ENCODE results near the gene SLC51B.
"Not testable (repeated sequence)": the region's sequence is repeated elsewhere in the genome, so short reads cannot be mapped to it uniquely, and the experiment has no call there.

The SLC51B gene

DNA sequence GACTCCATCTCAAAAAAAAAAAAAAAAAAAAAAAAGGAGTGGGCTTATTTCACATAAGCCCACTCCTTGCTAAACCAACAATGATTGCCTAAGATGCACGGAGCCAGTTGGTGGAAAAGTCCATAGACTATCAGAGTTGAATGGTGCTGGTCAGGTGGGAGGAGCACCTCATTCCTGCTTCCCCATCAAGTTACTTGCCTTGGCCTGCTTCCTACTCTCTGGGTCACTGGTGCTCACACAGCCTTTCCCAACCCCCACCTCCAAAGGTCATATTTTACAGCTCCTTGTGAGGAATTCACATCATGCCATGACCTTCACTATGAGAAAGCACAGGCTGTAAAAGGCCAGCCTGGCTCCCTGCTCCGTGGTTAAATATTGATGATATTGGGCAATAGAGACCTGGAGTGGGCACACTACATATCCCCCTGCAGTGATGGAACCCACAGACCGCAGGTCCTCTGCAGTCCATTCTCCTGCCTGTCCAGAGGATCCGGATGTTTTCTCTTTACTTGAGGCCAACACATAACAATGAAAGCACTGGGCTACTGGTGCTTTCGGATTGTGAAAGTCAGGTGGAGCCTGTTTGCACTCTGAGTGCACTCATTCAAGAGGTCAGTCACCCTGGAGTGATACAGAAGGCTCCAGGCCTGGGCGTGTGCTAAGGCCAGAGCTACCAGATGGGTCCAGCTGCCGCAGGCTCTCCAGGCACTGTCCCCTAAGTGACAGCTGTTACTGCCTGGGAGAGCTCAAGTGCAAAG lies at the start of gene SLC51B:
Gene SLC51B (plus strand): TSS at position 664 of the 758 bp plus-strand sequence. CDS start 4,618 bp downstream, outside the sequence.
- no peak within 1 kb of the TSS for H3K4me3 Mint-ChIP-seq
- peaks cover 8% of the 10 kb centered on the region for H3K4me1 Mint-ChIP-seq

DNA sequence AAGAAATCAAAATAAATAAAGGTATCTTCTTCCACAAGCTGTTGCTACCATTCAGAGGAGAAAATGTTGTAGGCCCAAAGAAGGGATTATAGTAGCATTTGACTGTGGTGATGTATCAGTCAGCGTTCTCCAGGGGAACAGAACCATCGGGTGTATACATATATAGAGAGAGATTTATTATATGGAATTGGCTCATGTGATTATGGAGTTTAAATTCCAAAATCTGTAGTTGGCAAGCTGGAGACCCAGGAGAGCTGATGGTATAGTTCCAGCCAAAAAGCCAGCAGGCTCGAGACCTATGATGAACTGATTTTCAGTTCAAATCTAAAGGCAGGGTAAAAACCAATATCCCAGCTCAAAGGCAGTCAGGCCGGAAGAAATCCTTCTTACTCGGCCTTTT lies 48.1 kb upstream of the SLC51B start:
- peaks cover 3% of the 10 kb centered on the region for H3K4me1 Mint-ChIP-seq
- no peak overlapping the region for H3K4me3 Mint-ChIP-seq
- no peaks in the 10 kb centered on the region for H3K36me3 Mint-ChIP-seq
- H3K9me3 Mint-ChIP-seq = no peaks in the 10 kb centered on the region
- no peaks in the 10 kb centered on the region for H3K27me3 Mint-ChIP-seq
- H3K27ac Mint-ChIP-seq = no peak overlapping the region

More for the DNA sequence above, at the start of gene SLC51B:
- Mint-ChIP-seq H3K36me3 (no peaks in the 10 kb centered on the region), H3K9me3 (no peaks in the 10 kb centered on the region), H3K27ac (no peak within 1 kb of the TSS), H3K27me3 (no peaks in the 10 kb centered on the region)

- no peak overlapping the region for H3K4me3 Mint-ChIP-seq
- H3K27ac Mint-ChIP-seq = no peak overlapping the region
- H3K36me3 Mint-ChIP-seq = no peaks in the 10 kb centered on the region
- no peaks in the 10 kb centered on the region for H3K27me3 Mint-ChIP-seq
- H3K4me1 Mint-ChIP-seq = peaks cover 3% of the 10 kb centered on the region
- no peaks in the 10 kb centered on the region for H3K9me3 Mint-ChIP-seq
These were observed 47.3 kb upstream of the SLC51B start for GRCh38 chr15:64997745-64998375.

DNA sequence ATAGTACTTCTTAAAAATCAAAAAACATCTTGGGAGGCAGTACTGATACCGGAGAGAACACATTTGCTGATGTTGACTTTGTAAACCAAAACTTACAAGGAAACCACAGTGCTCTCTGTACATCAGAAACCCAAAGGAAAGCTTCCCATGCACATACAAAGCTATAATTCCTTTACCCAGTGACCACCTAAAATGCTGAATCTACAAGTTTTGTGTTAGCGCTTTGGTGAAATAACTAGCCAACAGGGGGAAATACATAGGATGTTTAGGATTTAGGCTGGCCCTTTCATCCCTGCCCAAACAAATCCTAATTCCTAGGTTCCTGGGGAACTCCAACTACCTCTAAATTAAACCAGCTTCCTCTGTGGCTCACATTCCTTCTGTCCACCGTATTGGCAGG lies 40.2 kb upstream of the SLC51B start:
- Mint-ChIP-seq H3K4me1 (no peaks in the 10 kb centered on the region), H3K27ac (no peak overlapping the region), H3K9me3 (no peaks in the 10 kb centered on the region), H3K4me3 (no peak overlapping the region), H3K27me3 (no peaks in the 10 kb centered on the region), H3K36me3 (peaks cover 2% of the 10 kb centered on the region)

DNA sequence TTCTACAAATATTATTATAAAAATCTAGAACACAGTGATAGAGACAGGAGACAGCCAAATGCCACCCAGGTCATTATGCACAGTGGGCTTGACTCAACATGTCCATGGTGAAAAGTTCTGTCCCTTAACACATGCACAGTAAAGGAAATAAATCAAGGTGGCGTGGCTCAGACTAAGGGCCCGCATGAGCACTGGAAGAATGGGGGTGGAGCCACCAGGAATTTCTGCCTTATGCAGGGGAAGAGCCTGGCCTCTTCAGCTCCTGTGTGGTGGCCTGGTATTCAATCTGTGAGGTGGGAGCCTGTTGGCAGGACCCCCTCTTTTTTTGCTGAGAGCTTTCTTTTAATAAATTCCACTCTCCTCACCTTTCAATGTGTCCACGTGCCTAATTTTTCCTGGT lies 38.3 kb upstream of the SLC51B start:
- no peak overlapping the region for H3K4me3 Mint-ChIP-seq
- no peaks in the 10 kb centered on the region for H3K4me1 Mint-ChIP-seq
- H3K36me3 Mint-ChIP-seq = peaks cover 3% of the 10 kb centered on the region
- H3K9me3 Mint-ChIP-seq = no peaks in the 10 kb centered on the region
- no peak overlapping the region for H3K27ac Mint-ChIP-seq
- no peaks in the 10 kb centered on the region for H3K27me3 Mint-ChIP-seq

DNA sequence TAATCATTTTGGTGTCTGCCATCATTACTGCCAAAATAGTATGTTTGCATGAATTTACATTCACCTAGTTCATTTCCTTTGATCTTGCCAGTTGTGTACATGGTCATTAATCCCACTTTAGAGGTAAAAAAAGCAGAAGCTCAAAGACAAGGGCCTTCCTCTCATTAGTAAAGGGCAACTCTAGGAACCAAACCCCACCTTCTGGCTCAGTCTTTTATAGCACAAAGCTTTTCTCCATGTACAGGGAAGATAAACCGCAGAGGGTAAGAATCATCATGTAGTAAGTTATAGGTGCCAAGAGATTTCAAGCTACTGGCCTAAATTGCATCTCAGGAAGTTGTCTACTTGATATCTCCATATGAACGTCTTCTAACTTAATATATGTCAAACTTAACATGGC lies 36.2 kb upstream of the SLC51B start:
- no peak overlapping the region for H3K4me3 Mint-ChIP-seq
- peaks cover 14% of the 10 kb centered on the region for H3K36me3 Mint-ChIP-seq
- H3K9me3 Mint-ChIP-seq = no peaks in the 10 kb centered on the region
- H3K4me1 Mint-ChIP-seq = no peaks in the 10 kb centered on the region
- H3K27ac Mint-ChIP-seq = no peak overlapping the region
- no peaks in the 10 kb centered on the region for H3K27me3 Mint-ChIP-seq

GRCh38 chr15:65011198-65011597 lies 34.0 kb upstream of the SLC51B start:
- H3K9me3 Mint-ChIP-seq, H3K27me3 Mint-ChIP-seq, H3K27ac Mint-ChIP-seq, H3K4me1 Mint-ChIP-seq, H3K4me3 Mint-ChIP-seq: not testable (repeated sequence)
- H3K36me3 Mint-ChIP-seq = peaks cover 24% of the 10 kb centered on the region

DNA sequence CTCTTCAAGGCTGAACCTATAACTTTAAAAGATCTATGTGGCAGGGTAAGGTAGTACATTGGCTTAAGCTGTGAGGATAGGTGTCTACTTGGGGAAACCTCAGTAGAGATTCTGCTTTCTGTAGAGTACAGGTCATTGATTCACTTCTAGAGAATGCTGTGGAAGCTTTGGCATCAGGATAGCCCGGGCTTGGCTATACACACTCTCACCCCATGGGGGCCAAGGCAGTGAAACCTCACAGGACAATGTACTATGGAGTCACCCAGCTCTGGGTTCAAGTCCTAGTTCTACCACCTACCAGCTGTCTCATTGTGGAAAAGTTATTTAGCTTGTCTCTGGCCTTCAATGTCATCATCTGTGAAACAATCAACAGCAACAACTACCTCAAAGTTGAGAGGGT lies 24.8 kb upstream of the SLC51B start:
- peaks cover 20% of the 10 kb centered on the region for H3K36me3 Mint-ChIP-seq
- H3K27me3 Mint-ChIP-seq = no peaks in the 10 kb centered on the region
- no peak overlapping the region for H3K27ac Mint-ChIP-seq
- no peaks in the 10 kb centered on the region for H3K9me3 Mint-ChIP-seq
- no peak overlapping the region for H3K4me3 Mint-ChIP-seq
- no peaks in the 10 kb centered on the region for H3K4me1 Mint-ChIP-seq

GRCh38 chr15:65021488-65021887 lies 23.7 kb upstream of the SLC51B start:
- Mint-ChIP-seq H3K4me3 (no peak overlapping the region), H3K36me3 (peaks cover 20% of the 10 kb centered on the region), H3K27me3 (no peaks in the 10 kb centered on the region)

DNA sequence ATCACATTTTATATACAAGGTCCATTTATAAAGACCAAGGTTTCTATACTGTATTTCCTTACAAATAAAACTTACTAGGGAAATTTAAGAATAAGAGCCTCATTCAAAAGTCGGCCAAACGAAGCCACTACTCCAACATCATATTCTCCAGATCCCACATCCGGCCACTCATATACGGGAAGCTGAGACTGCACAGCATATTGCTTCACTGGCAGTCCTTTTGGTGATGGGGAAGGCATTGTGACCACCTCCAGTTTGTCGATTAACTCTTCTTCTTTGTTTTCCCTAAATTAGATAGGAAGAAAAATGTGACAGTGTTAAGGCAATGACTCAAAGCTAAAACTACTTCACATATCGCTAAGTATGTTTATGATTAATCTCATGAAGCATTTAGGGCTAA lies 18.4 kb upstream of the SLC51B start:
- no peaks in the 10 kb centered on the region for H3K9me3 Mint-ChIP-seq
- H3K36me3 Mint-ChIP-seq = peaks cover 10% of the 10 kb centered on the region
- no peak overlapping the region for H3K4me3 Mint-ChIP-seq
- peaks cover 12% of the 10 kb centered on the region for H3K4me1 Mint-ChIP-seq
- H3K27me3 Mint-ChIP-seq = no peaks in the 10 kb centered on the region
- H3K27ac Mint-ChIP-seq = no peak overlapping the region

More at GRCh38 chr15:65021488-65021887, 23.7 kb upstream of the SLC51B start:
- Mint-ChIP-seq H3K27ac (no peak overlapping the region), H3K9me3 (no peaks in the 10 kb centered on the region), H3K4me1 (no peaks in the 10 kb centered on the region)

GRCh38 chr15:65027593-65027992 lies 17.6 kb upstream of the SLC51B start:
- Mint-ChIP-seq H3K27me3 (peaks cover 2% of the 10 kb centered on the region), H3K4me1 (peaks cover 12% of the 10 kb centered on the region), H3K36me3 (peaks cover 10% of the 10 kb centered on the region), H3K4me3 (peak overlapping the region; percentile 92), H3K27ac (no peak overlapping the region), H3K9me3 (no peaks in the 10 kb centered on the region)

DNA sequence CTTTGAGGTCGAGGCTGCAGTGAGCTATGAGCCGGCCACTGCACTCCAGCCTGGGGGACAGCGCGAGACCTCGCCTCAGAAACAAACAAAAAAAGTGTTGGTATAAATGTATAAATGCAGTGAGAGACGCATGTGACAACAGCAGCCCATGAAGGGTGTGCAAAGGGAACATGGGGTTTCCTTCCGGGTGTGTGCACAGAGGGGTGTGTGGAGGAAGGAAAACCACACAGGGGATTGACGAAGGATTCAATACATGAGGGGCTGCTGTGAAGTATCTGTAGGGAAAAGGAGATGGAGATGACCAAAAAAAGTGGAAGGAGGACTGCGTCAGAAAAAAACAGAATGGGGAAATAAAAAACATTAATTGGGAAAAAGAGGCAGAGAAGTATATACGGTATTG lies 16.8 kb upstream of the SLC51B start:
- Mint-ChIP-seq H3K36me3 (peaks cover 9% of the 10 kb centered on the region), H3K9me3 (no peaks in the 10 kb centered on the region), H3K4me1 (peaks cover 12% of the 10 kb centered on the region), H3K4me3 (peak overlapping the region; percentile 92), H3K27me3 (peaks cover 2% of the 10 kb centered on the region), H3K27ac (peak overlapping the region; percentile 75)

DNA sequence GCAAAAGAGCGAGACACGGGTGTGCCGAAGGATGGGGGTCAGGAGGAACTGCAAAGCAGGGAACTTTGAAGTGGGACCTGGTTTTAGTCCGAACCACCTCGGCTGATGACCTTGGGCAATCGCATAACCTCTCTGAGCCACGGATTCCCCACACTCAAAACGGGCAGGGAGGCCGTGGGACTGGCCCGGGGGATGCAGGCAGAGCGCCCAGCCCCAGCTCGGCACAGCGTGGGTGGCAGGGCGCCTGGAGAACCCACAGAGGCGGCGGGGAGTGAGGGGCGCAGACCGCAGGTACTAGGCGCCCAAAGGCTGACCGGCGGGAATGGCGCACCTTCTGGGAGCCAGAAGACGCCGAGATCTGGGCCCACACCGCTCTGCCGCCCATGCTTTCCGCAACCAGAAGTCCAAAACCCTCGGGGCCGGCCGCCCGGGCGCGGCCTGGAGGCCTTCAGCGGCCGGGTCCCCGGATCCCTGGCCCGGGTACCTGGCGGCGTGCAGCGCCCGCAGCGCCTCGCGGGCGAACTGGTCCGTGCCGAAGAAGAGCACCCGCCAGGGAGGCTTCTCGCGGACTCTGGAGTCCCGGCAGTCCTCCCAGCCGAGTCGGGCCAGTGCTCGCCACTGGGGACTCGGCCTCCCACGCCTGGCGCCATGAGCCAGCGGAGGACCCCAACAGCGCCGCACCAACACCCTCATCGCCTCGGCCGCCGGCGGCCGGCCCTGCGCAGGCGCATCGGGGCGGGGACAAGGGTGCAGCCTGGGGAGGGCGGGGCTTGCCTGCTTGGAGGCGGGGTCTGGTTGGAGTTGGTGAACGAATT lies 16.1 kb upstream of the SLC51B start, which contains the start of gene MTFMT:
Gene MTFMT (minus strand): TSS at position 719 of the 815 bp plus-strand sequence. CDS start 26 bp downstream, at position 693.
- Mint-ChIP-seq H3K27me3 (peaks cover 2% of the 10 kb centered on the region), H3K9me3 (no peaks in the 10 kb centered on the region), H3K27ac (peak within 1 kb of the TSS; percentile 75), H3K4me3 (peak within 1 kb of the TSS; percentile 92), H3K36me3 (peaks cover 9% of the 10 kb centered on the region), H3K4me1 (peaks cover 18% of the 10 kb centered on the region)

GRCh38 chr15:65029736-65030208 lies 15.4 kb upstream of the SLC51B start:
- Mint-ChIP-seq H3K36me3 (peaks cover 5% of the 10 kb centered on the region), H3K27ac (no peak overlapping the region), H3K4me3 (peak overlapping the region; percentile 92), H3K27me3 (peaks cover 2% of the 10 kb centered on the region), H3K9me3 (no peaks in the 10 kb centered on the region), H3K4me1 (peaks cover 20% of the 10 kb centered on the region)

DNA sequence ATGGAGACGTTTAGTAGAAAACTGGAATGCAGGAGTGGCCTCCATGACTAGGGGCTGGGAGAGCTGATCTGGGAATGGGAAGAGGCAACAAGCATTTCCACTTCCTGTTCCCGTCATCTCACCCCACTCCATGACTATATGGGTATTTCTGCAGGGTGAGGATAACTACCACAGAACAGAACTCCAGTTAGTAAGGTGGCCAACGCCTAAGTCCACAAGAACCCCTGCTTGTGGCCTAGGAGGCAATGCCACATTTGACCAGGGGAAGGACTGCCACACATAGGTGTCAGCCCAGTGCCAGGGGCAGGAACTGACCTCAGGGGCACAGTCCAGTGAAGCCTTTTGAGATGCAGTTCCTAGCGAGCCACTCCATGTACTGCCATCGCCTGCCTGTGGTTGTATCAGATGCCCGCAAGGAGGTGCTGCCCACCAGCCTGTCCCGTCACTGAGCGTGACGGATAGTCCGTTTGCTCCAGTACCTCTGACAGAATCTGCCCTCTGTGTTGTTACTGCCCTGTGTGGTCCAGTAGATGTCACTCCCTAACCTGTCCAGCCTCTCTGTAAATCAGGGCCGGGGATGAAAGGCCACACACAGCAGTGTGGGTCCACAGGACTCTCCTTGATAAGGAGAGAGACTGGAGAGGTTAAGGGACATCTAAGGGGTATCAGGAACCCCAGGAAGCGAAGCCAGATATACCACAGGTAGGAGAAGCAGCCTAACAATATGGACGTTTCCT lies 12.2 kb upstream of the SLC51B start:
- H3K27ac Mint-ChIP-seq = no peak overlapping the region
- H3K4me3 Mint-ChIP-seq = no peak overlapping the region
- H3K9me3 Mint-ChIP-seq = no peaks in the 10 kb centered on the region
- peaks cover 2% of the 10 kb centered on the region for H3K27me3 Mint-ChIP-seq
- peaks cover 16% of the 10 kb centered on the region for H3K4me1 Mint-ChIP-seq
- no peaks in the 10 kb centered on the region for H3K36me3 Mint-ChIP-seq
